GDM1 (cell line): ENCODE results near the gene CCDC148.
"Not testable (repeated sequence)": the region's sequence is repeated elsewhere in the genome, so short reads cannot be mapped to it uniquely, and the experiment has no call there.

Experiments
- DNase-seq: peaks from one replicate; lab custom pipeline; 2025; lab: John Stamatoyannopoulos, UW

The CCDC148 gene

GRCh38 chr2:158351466-158351816, 105.1 kb downstream of the CCDC148 start:
- not testable (repeated sequence) for DNase-seq

- DNase-seq: not testable (repeated sequence)
Observed at GRCh38 chr2:158350751-158351465, 105.6 kb downstream of the CCDC148 start.

- no peak for DNase-seq
Observed at GRCh38 chr2:158346032-158346431, 110.5 kb downstream of the CCDC148 start.

- DNase-seq: no peak
Observed at GRCh38 chr2:158339513-158339912, 117.0 kb downstream of the CCDC148 start.

- DNase-seq: no peak
Observed at GRCh38 chr2:158337018-158337417, 119.5 kb downstream of the CCDC148 start.

- not testable (repeated sequence) for DNase-seq
Observed at GRCh38 chr2:158331799-158332198, 124.8 kb downstream of the CCDC148 start.

- DNase-seq: no peak
Observed at GRCh38 chr2:158325782-158326340, 130.7 kb downstream of the CCDC148 start.

- DNase-seq: no peak
Observed at GRCh38 chr2:158325031-158325781, 131.3 kb downstream of the CCDC148 start.

GRCh38 chr2:158323381-158323780, 133.2 kb downstream of the CCDC148 start:
- DNase-seq: no peak

- DNase-seq: no peak
Observed at GRCh38 chr2:158321264-158321663, 135.3 kb downstream of the CCDC148 start.

GRCh38 chr2:158319269-158319668, 137.3 kb downstream of the CCDC148 start:
- DNase-seq: no peak

GRCh38 chr2:158317642-158318041, 138.9 kb downstream of the CCDC148 start:
- DNase-seq: no peak

GRCh38 chr2:158315803-158316414, 140.6 kb downstream of the CCDC148 start:
- no peak for DNase-seq

GRCh38 chr2:158315000-158315399, 141.6 kb downstream of the CCDC148 start:
- no peak for DNase-seq

- no peak for DNase-seq
Observed at GRCh38 chr2:158313734-158314133, 142.8 kb downstream of the CCDC148 start.

GRCh38 chr2:158312981-158313380, 143.6 kb downstream of the CCDC148 start:
- DNase-seq: no peak

- not testable (repeated sequence) for DNase-seq
Observed at GRCh38 chr2:158310407-158310806, 146.1 kb downstream of the CCDC148 start.

- no peak for DNase-seq
Observed at GRCh38 chr2:158305501-158305900, 151.1 kb downstream of the CCDC148 start.

GRCh38 chr2:158300394-158300793, 156.2 kb downstream of the CCDC148 start:
- no peak for DNase-seq

GRCh38 chr2:158297606-158298005, 158.9 kb downstream of the CCDC148 start:
- no peak for DNase-seq

- no peak for DNase-seq
Observed at GRCh38 chr2:158297120-158297519, 159.4 kb downstream of the CCDC148 start.

GRCh38 chr2:158293722-158294121, 162.8 kb downstream of the CCDC148 start:
- DNase-seq: no peak
